ENCODE results near the gene MAPK7.

Gene MAPK7

GRCh38 chr17:19378416-19379360, at the start of gene MAPK7:
Gene MAPK7 (plus strand): TSS chr17:19378498. CDS start chr17:19378901, 403 bp downstream.
- DNase-seq (ENCODE audit: low spot score) = no peak

GRCh38 chr17:19329136-19329535, 49.2 kb upstream of the MAPK7 start:
- no peak for DNase-seq (ENCODE audit: low spot score)

- no peak for DNase-seq (ENCODE audit: low spot score)
Measured at GRCh38 chr17:19329839-19330238, 48.5 kb upstream of the MAPK7 start.

- DNase-seq (ENCODE audit: low spot score) = no peak
Measured at GRCh38 chr17:19330271-19330670, 48.0 kb upstream of the MAPK7 start.

GRCh38 chr17:19331134-19331533, 47.2 kb upstream of the MAPK7 start:
- DNase-seq (ENCODE audit: low spot score) = no peak

GRCh38 chr17:19331543-19332245, 46.6 kb upstream of the MAPK7 start:
- no peak for DNase-seq (ENCODE audit: low spot score)

GRCh38 chr17:19332371-19333131, 45.7 kb upstream of the MAPK7 start:
- DNase-seq (ENCODE audit: low spot score) = no peak

GRCh38 chr17:19333132-19333440, 45.2 kb upstream of the MAPK7 start:
- no peak for DNase-seq (ENCODE audit: low spot score)

- DNase-seq (ENCODE audit: low spot score) = no peak
Measured at GRCh38 chr17:19333736-19334290, 44.5 kb upstream of the MAPK7 start.

- DNase-seq (ENCODE audit: low spot score) = no peak
Measured at GRCh38 chr17:19334331-19334730, 44.0 kb upstream of the MAPK7 start.

GRCh38 chr17:19335951-19336631, 42.2 kb upstream of the MAPK7 start:
- DNase-seq (ENCODE audit: low spot score) = no peak

GRCh38 chr17:19336938-19337711, 41.2 kb upstream of the MAPK7 start:
- peak; percentile 55 for DNase-seq (ENCODE audit: low spot score)

- DNase-seq (ENCODE audit: low spot score) = no peak
Measured at GRCh38 chr17:19337712-19338023, 40.6 kb upstream of the MAPK7 start.

GRCh38 chr17:19338031-19338990, 40.0 kb upstream of the MAPK7 start:
- peak; percentile 86 for DNase-seq (ENCODE audit: low spot score)

GRCh38 chr17:19339341-19339815, 38.9 kb upstream of the MAPK7 start:
- DNase-seq (ENCODE audit: low spot score) = no peak

GRCh38 chr17:19341211-19341631, 37.1 kb upstream of the MAPK7 start:
- no peak for DNase-seq (ENCODE audit: low spot score)

GRCh38 chr17:19341641-19342610, 36.4 kb upstream of the MAPK7 start:
- DNase-seq (ENCODE audit: low spot score) = no peak

GRCh38 chr17:19342611-19343255, 35.6 kb upstream of the MAPK7 start:
- DNase-seq (ENCODE audit: low spot score) = no peak

Data from HuH-7.5 (cell line).